Gastrocnemius medialis (tissue), 4 donors: Measurements from ENCODE around the gene CABLES2.

ENCODE experiments used
- CTCF ChIP-seq, 5 experiments: fragments of 450-650 bp in 3 of 5; fragments of 200-600 bp in 2 of 5; sonication (generic) in 2 of 5; IDR thresholded peaks in 4 of 5; conservative IDR thresholded peaks in 1 of 5; 1 replicate in 4 of 5; 2 replicates in 1 of 5; pipeline ENCODE4 v1.5.1; 2016 to 2019; ENCODE audit warnings: antibody characterized with exemption in 5 of 5, mild to moderate bottlenecking in 3 of 5, moderate library complexity in 3 of 5
- POLR2A ChIP-seq, 2 donors: fragments of 450-650 bp; IDR thresholded peaks; one replicate each; pipeline ENCODE4 v1.6.1; 2017; ENCODE audit warnings: antibody characterized with exemption in 2 of 2, mild to moderate bottlenecking in 2 of 2, moderate library complexity in 2 of 2

DNA sequence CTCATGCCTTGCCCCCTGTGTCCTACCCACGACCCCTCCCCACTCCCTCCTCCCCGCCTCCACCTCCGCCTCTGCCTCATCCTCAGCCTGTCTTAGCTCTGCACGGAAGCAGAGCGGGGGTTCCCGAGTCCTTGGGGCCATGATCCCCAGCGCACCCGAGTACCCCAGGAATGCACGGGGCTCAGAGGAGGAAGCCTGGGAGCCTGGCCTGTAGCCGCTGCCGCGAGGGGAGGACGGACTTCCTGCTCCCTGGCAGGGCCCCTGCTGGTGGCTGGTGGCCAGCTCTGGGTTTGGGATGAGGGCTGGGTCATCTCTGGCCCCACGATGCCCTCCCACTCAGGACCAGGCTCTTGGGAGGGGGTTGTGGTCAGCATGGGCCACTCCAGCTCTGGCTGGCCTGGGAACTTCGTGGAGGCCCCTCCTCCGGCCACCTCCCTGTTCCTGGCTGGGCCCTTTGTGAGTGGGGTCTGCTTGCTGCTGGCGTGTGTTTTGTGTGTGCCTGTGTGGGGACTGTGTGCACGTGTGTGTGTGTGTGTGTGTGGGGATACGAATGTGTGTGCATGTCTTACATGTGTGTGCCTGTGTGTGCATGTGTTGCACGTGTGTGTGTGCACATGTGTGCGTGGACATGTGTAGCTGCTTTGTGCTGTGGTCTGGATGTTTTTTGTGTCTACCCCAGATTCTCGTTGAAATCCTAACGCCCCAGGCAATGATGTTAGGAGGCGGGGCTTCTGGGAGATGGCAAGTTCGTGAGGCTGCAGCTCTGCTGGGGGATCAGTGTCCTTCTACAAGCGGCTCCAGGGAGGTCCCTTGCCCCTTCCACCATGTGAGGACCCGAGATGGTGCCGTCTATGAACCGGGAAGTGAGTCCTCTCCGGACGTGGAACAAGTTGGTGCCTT lies 21.6 kb upstream of the CABLES2 start:
- TF ChIP-seq CTCF (IDR thresholded peaks at IDR 0.05 in 4 of 5, conservative IDR thresholded peaks at IDR 0.05 in 1 of 5), result no peak
- TF ChIP-seq POLR2A (IDR thresholded peaks at IDR 0.05), result no peak
